CD4-positive, CD25-positive, alpha-beta regulatory T cell (primary cell): ENCODE data around the gene HS6ST1. TPM values are rescaled to one million over a fixed set of nuclear protein-coding genes. Genes with fewer than 3 reads are reported as not detected.
"Not testable (repeated sequence)": the region's sequence is repeated elsewhere in the genome, so short reads cannot be mapped to it uniquely, and the experiment has no call there.

ENCODE experiments used
- ATAC-seq, 2 donors: fragments of 150-1000 bp; cut with Tn5 transposase; one replicate each; pipeline ENCODE4 v1.10.0; 2021; ENCODE audit warnings: low read depth in 2 of 2, moderate number of reproducible peaks in 2 of 2, moderate library complexity in 1 of 2
- DNase-seq, 3 donors: peaks; one replicate each; pipeline versions ENCODE4 v3.0.0 to v3.0.0-alpha.2; 2012 to 2022; ENCODE audit warnings: mixed read lengths in 1 of 3
- H3K27ac ChIP-seq: one replicate; pipeline ENCODE4 v1.7.0; 2013; ENCODE audit warnings: mild to moderate bottlenecking, low read length; ENCODE audit not compliant: insufficient read depth, poor library complexity, severe bottlenecking
- H3K27me3 ChIP-seq: one replicate; pipeline ENCODE4 v1.7.0; 2013; ENCODE audit warnings: low read length; ENCODE audit not compliant: control insufficient read depth, insufficient read depth
- H3K36me3 ChIP-seq: one replicate; pipeline ENCODE4 v1.7.0; 2013; ENCODE audit warnings: mild to moderate bottlenecking, low read length, moderate library complexity; ENCODE audit not compliant: control insufficient read depth, insufficient read depth
- H3K4me1 ChIP-seq: 2 replicates; pipeline ENCODE4 v1.7.0; 2013; ENCODE audit warnings: mild to moderate bottlenecking, low read length; ENCODE audit not compliant: insufficient read depth, control insufficient read depth, poor library complexity, severe bottlenecking
- H3K4me3 ChIP-seq: one replicate; pipeline ENCODE4 v1.7.0; 2013; ENCODE audit warnings: low read depth, mild to moderate bottlenecking, low read length, moderate library complexity
- H3K9me3 ChIP-seq, 2 experiments: 1 replicate in 1 of 2; 2 replicates in 1 of 2; pipeline ENCODE4 v1.7.0; 2013; ENCODE audit warnings: low read length in 2 of 2, mild to moderate bottlenecking in 1 of 2, moderate library complexity in 1 of 2; ENCODE audit not compliant: control insufficient read depth in 2 of 2
- H3K27ac Mint-ChIP-seq, 3 donors: one replicate each; pipeline ENCODE4 v1.8.0; 2020 to 2022; ENCODE audit warnings: mild to moderate bottlenecking in 3 of 3, mixed read lengths in 3 of 3, moderate library complexity in 2 of 3
- H3K27me3 Mint-ChIP-seq: one replicate; pipeline ENCODE4 v1.8.0; 2022; ENCODE audit warnings: mild to moderate bottlenecking, mixed read lengths
- H3K36me3 Mint-ChIP-seq: one replicate; pipeline ENCODE4 v1.8.0; 2020; ENCODE audit warnings: mixed read lengths
- H3K4me1 Mint-ChIP-seq, 4 donors: one replicate each; pipeline ENCODE4 v1.8.0; 2020 to 2022; ENCODE audit warnings: mixed read lengths in 4 of 4, mild to moderate bottlenecking in 1 of 4
- H3K4me3 Mint-ChIP-seq, 4 donors: one replicate each; pipeline ENCODE4 v1.8.0; 2020 to 2022; ENCODE audit warnings: mild to moderate bottlenecking in 4 of 4, mixed read lengths in 4 of 4, moderate library complexity in 3 of 4
- H3K9me3 Mint-ChIP-seq, 7 donors: one replicate each; pipeline ENCODE4 v1.8.0; 2020 to 2022; ENCODE audit warnings: mixed read lengths in 7 of 7, mild to moderate bottlenecking in 3 of 7, moderate library complexity in 2 of 7
- polyA plus RNA-seq, 4 donors: library from polyadenylated mRNA; unstranded; fragments of 300-500 nt; fragmentation: Illumina TruSeq; gene quantifications; one replicate each; pipeline ENCODE4 v1.2.3, GENCODE V29; 2021
- total RNA-seq: library from RNA; stranded (reverse); gene quantifications from one replicate; pipeline ENCODE4 v1.2.3, GENCODE V29; 2022

Gene HS6ST1
- total and polyA plus RNA-seq, 5 donors from 2014 or later = 1.1 to 7.6 (median 1.5) TPM

GRCh38 chr2:128252501-128252900 is 66.2 kb downstream of the HS6ST1 start:
- Histone ChIP-seq H3K4me3 (no peak overlapping the region), H3K36me3 (no peaks in the 10 kb centered on the region), H3K27ac (no peak overlapping the region), H3K9me3 (no peaks in the 10 kb centered on the region), H3K4me1 (no peaks in the 10 kb centered on the region), H3K27me3 (no peaks in the 10 kb centered on the region)
- Mint-ChIP-seq H3K27me3 (peaks cover 23% of the 10 kb centered on the region), H3K36me3 (no peaks in the 10 kb centered on the region), H3K4me3 (no peak overlapping the region), H3K4me1 (peaks cover 0 to 5% (median 0%) of the 10 kb centered on the region in 4 donors), H3K27ac (no peak overlapping the region), H3K9me3 (no peaks in the 10 kb centered on the region)
- DNase-seq = no peak
- no peak for ATAC-seq

- H3K4me3 ChIP-seq, H3K36me3 ChIP-seq, H3K9me3 ChIP-seq, H3K9me3 Mint-ChIP-seq, H3K36me3 Mint-ChIP-seq, H3K4me1 Mint-ChIP-seq, H3K27ac Mint-ChIP-seq, DNase-seq, H3K4me3 Mint-ChIP-seq, H3K27ac ChIP-seq, H3K27me3 ChIP-seq, ATAC-seq, H3K4me1 ChIP-seq: not testable (repeated sequence)
- H3K27me3 Mint-ChIP-seq = peaks cover 20% of the 10 kb centered on the region
Measured at GRCh38 chr2:128252086-128252485, 66.6 kb downstream of the HS6ST1 start.

- Histone ChIP-seq H3K27me3 (no peaks in the 10 kb centered on the region), H3K4me3 (no peak overlapping the region), H3K36me3 (no peaks in the 10 kb centered on the region), H3K9me3 (no peaks in the 10 kb centered on the region), H3K4me1 (no peaks in the 10 kb centered on the region), H3K27ac (no peak overlapping the region)
- H3K4me3 Mint-ChIP-seq = no peak overlapping the region
- H3K36me3 Mint-ChIP-seq = no peaks in the 10 kb centered on the region
- H3K27me3 Mint-ChIP-seq = peaks cover 11% of the 10 kb centered on the region
- DNase-seq (no peak), ATAC-seq (no peak)
- no peak overlapping the region for H3K27ac Mint-ChIP-seq
- H3K9me3 Mint-ChIP-seq = no peaks in the 10 kb centered on the region
- peaks cover 5 to 13% (median 9%) of the 10 kb centered on the region in 4 donors for H3K4me1 Mint-ChIP-seq
Measured at GRCh38 chr2:128250229-128251025, 68.2 kb downstream of the HS6ST1 start.

GRCh38 chr2:128249555-128249954 is 69.1 kb downstream of the HS6ST1 start:
- Mint-ChIP-seq H3K9me3 (no peaks in the 10 kb centered on the region), H3K36me3 (no peaks in the 10 kb centered on the region), H3K27ac (no peak overlapping the region), H3K27me3 (peaks cover 6% of the 10 kb centered on the region), H3K4me3 (no peak overlapping the region), H3K4me1 (peaks cover 5 to 13% (median 9%) of the 10 kb centered on the region in 4 donors)
- ATAC-seq (no peak), DNase-seq (no peak)
- Histone ChIP-seq H3K27me3 (no peaks in the 10 kb centered on the region), H3K36me3 (no peaks in the 10 kb centered on the region), H3K27ac (no peak overlapping the region), H3K4me3 (no peak overlapping the region), H3K9me3 (no peaks in the 10 kb centered on the region), H3K4me1 (no peaks in the 10 kb centered on the region)

- no peak overlapping the region for H3K27ac Mint-ChIP-seq
- peaks cover 8 to 13% (median 11%) of the 10 kb centered on the region in 4 donors for H3K4me1 Mint-ChIP-seq
- ATAC-seq (no peak), DNase-seq (no peak)
- H3K9me3 Mint-ChIP-seq = no peaks in the 10 kb centered on the region
- H3K27me3 Mint-ChIP-seq = peaks cover 6% of the 10 kb centered on the region
- no peaks in the 10 kb centered on the region for H3K36me3 Mint-ChIP-seq
- Histone ChIP-seq H3K4me1 (no peaks in the 10 kb centered on the region), H3K4me3 (no peak overlapping the region), H3K27ac (no peak overlapping the region), H3K9me3 (no peaks in the 10 kb centered on the region), H3K36me3 (no peaks in the 10 kb centered on the region), H3K27me3 (no peaks in the 10 kb centered on the region)
- H3K4me3 Mint-ChIP-seq = no peak overlapping the region
Measured at GRCh38 chr2:128245813-128246212, 72.9 kb downstream of the HS6ST1 start.

GRCh38 chr2:128241896-128242295 is 76.8 kb downstream of the HS6ST1 start:
- no peaks in the 10 kb centered on the region for H3K36me3 Mint-ChIP-seq
- H3K9me3 Mint-ChIP-seq = no peaks in the 10 kb centered on the region
- Histone ChIP-seq H3K9me3 (no peaks in the 10 kb centered on the region), H3K36me3 (no peaks in the 10 kb centered on the region), H3K4me3 (no peak overlapping the region), H3K4me1 (no peaks in the 10 kb centered on the region), H3K27me3 (no peaks in the 10 kb centered on the region), H3K27ac (no peak overlapping the region)
- DNase-seq = no peak
- no peak for ATAC-seq
- H3K4me3 Mint-ChIP-seq = no peak overlapping the region
- H3K27ac Mint-ChIP-seq = no peak overlapping the region
- peaks cover 6 to 13% (median 10%) of the 10 kb centered on the region in 4 donors for H3K4me1 Mint-ChIP-seq
- peaks cover 6% of the 10 kb centered on the region for H3K27me3 Mint-ChIP-seq

GRCh38 chr2:128237911-128238697 is 80.6 kb downstream of the HS6ST1 start:
- peaks cover 7% of the 10 kb centered on the region for H3K4me1 ChIP-seq
- no peaks in the 10 kb centered on the region for H3K27me3 ChIP-seq
- Mint-ChIP-seq H3K4me3 (no peak overlapping the region), H3K36me3 (no peaks in the 10 kb centered on the region), H3K27ac (no peak overlapping the region), H3K4me1 (peaks cover 0 to 6% (median 3%) of the 10 kb centered on the region in 4 donors), H3K9me3 (no peaks in the 10 kb centered on the region), H3K27me3 (peaks cover 13% of the 10 kb centered on the region)
- H3K4me3 ChIP-seq = no peak overlapping the region
- no peak for ATAC-seq
- H3K27ac ChIP-seq = no peak overlapping the region
- no peak for DNase-seq
- no peaks in the 10 kb centered on the region for H3K36me3 ChIP-seq
- no peaks in the 10 kb centered on the region for H3K9me3 ChIP-seq
